HG02970 (cell line): ENCODE measurements around the gene UBE3C.
"Not testable (repeated sequence)": the region's sequence is repeated elsewhere in the genome, so short reads cannot be mapped to it uniquely, and the experiment has no call there.

ENCODE experiments used
- ATAC-seq: cut with Tn5 transposase; IDR thresholded peaks from one replicate; pipeline ENCODE4 v1.9.1; 2021; ENCODE audit warnings: mild to moderate bottlenecking, moderate library complexity, moderate number of reproducible peaks; ENCODE audit not compliant: unreplicated experiment, low FRiP score

UBE3C gene

DNA sequence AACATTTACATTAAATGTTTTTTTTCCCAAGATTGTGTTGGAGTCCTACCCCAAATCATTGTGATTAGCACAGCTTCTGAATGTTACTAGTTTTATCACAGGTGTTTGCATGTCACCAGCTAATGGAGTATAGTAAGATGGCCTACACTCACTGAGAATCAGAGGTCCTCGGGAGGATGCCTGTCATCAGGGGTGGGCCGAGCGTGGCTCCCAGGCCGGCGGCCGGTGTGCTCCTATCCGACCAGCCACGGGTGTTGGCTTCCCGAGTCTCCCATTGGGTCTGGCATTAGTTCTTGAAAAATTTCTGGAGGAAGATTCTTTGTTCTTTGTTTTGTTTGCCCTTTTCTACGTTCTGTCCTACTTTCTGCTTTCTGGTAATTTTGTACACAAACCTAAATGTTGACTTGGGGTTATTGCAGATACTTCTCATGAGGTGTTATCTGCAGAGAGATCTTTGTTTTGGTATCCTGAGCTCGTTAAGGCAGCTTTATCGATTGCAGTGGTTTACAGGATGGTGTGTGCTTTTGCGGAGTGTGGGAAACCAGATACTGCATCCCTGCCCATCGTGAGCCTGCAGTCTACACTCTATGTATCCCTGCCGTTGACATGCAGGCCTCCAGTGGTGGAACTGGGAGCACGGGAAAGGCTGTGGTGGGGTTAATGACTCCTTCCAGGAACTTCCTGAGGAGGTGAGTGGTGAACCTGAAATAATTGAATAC lies 130.8 kb downstream of the UBE3C start:
- no peak for ATAC-seq

DNA sequence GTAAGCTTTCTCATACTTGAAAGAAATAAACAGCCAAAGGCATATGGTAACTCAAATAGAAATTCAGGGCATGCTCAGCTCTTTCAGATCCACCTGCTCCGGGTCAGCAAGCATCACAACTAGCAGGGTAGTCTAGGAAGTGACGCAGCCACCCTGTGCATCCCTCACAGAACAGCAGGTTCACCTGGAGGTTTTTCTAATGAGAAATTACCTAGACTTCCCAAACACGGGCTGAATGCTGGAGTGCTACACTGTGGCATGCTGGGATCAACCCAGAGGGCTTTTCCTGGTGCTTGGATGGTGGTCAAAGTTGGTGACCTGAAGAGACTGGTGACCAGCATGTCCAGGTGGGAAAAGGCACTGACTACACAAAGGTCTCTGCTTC lies 131.3 kb downstream of the UBE3C start:
- ATAC-seq, result no peak

DNA sequence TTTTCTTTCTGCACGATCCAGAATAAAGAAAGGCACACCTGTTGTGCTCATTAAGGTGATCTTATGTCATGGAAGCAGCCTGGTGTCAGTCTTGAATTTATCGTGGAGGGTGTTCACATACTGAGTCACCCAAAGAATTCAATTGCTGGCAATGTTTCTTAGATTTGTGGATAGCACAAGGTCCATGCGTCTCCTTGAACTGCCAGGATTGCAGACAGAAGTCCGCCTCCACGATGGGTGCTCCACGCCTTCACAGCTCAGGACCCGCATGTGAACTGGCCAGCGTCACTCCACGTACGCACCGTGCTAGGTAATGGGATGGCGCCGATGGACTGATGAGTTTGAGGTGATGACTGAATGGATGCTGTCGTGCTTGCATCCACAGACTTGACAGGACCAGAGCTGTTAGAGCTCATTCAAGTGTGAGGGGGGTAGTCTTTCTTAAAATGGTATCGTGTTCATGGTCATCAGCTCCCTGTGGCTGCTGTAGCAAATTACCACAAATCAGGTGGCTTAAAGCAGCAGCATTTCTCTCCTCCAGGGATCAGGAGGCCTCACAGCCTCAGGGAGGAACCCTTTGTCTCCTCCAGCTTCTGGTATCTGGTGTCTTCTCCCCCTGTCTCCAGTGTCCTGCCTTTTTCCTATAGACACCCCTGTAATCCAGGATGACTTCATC lies 132.7 kb downstream of the UBE3C start:
- ATAC-seq, result no peak

DNA sequence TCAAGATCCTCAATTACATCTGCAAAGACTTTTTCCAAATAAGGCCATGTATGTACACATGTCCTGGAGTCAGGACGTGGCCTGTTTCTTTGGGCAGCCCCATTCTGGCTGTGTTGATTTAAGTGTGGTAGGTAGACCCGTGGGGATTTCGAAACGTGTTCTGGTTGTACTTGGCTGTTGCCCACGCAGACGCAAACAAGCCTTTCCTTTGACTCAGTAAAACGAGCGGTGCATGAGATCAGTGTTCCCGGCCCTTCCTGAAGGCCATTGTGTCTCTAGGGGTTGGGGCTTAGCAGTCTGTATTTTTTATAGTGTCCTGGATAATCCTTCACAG lies 133.2 kb downstream of the UBE3C start:
- ATAC-seq, result no peak

DNA sequence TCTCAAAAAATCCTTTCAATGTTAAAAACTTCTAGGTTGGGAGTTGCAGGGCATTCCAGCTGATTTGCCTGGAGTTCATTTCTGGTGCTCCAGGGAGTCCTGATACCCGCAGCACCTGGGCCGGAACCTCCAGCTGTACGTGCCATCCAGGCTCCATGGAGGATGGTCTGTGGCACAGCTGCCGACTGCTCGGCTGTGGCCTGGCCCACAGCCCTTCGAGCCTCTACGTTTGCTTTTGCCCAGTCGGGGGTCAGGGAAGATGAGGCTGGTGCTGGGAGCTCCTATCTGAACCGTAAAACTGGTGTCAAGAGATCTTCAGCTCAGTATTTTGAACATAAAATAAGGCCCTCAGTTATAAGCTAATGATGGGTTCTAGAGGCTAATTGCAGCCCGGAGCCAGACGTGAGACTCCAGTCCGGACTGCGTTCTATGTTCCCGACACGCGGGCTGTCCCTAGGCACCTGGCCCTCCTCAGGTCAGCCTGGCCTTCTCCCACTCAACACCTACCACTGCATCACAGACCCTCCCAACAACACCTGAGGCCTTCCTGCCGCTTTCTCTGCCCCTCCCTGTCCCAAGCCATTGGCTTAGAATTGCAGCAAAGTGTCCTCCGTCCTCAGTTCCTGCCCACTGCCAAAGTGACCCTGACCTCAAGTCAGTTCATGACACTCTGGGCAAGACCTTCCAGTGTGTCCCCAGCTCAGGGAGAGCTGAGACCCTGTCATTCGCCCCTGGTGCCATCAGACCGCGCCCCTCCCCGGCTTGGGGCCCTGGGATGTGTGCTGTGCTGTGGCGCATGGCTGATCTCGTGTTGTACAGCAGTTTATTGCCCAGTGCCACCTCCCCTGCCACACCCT lies 133.9 kb downstream of the UBE3C start:
- no peak for ATAC-seq

DNA sequence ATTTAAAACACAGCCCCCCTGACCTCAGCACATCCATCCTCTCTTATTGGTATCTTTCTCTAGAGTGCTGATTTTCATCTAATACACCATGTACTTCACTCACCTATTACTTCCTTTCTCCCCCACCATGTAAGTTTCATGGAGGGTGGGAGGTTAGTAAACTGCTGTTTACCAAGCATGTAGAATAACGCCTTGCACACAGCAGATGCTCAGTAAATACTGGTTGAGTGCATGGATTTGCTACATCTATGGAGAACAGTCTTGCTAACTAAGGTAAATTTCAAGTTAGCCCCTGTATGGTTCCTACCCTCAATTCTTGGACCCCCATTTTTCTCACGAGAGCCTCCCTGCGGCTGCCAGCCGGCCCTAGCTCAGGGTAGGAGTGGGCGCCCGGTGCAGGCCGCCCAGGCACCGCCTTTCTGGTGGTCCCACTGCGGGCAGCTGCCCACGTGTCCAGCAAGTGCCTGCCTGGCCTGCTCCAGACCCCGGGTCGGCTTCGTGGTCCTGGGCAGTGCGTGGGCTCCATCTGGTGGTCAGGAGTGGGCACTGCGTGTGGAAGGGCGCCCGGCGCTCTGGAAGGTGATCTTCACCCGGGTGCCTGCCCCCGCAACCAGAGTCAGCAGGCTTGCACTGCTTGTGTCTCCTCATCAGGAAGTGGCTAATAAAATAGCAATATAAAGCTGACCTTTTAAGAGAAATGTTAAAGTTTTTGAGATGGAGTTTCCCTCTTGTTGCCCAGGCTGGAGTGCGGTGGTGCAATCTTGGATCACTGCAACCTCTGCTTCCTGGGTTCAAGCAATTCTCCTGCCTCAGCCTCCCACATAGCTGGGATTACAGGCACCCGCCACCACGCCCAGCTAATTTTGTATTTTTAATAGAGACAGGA lies 134.7 kb downstream of the UBE3C start:
- ATAC-seq, result peak; percentile 63

DNA sequence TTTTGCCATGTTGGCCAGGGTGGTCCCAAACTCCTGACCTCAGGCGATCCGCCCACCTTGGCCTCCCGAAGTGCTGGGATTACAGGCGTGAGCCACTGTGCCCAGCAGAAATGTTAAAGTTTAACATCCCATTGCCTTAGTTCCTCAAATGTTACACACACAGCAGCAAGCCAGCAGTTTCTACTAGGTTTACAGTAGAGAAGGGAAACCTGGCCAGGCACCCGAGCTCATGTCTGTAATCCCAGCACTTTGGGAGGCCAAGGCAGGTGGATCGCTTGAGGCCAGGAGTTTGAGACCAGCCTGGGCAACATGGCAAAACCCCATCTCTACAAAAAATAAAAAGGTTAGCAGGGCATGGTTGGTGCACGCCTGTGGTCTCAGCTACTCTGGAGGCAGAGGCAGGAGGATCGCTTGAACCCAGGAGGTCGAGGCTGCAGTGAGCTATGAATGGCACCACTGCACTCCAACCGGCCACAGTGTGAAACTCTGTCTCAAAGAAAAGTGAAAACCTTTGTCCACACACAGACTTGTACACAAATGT lies 135.4 kb downstream of the UBE3C start:
- not testable (repeated sequence) for ATAC-seq

DNA sequence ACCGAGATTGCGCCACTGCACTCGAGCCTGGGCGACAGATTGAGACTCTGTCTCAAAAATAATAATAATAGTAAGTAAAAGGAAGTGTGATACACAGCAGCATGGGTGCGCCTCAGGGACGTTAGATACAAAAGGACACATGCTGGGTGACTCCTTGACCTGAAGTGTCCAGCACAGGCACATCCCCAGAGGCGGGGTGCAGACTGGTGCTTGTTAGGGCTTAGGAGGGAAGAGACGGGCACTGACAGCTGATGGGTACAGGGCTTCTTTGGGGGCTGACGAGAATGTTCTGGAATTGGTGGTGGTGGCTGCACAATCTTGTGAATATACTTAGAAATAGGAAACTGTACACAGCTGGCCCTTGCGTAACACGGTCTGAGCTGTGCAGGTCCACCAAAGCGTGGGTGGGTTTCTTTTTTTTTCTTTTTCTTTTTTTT lies 136.3 kb downstream of the UBE3C start:
- no peak for ATAC-seq

DNA sequence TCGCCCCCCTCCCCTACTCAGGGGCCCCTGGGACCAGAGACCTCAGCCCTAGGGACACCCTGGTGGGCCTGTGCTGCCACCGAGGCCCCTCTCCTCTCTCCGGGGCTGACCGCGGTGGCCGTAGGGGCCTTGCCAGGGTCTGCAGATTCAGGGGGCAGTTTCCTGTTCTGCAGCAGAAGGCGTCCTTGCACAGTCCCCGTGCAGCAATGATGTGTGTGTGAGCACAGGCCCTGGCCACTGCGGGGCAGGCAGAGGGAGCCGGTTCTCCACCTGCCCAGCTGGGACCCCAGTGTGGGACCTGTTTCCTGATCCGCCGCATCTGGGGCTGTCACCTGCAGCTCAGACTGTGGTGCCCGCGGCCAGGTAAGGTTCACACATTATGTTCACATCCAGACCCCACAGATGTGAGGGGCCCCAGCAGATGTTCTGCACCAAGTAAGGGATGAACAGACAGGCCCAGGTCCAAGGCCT lies 137.4 kb downstream of the UBE3C start:
- ATAC-seq, result no peak

DNA sequence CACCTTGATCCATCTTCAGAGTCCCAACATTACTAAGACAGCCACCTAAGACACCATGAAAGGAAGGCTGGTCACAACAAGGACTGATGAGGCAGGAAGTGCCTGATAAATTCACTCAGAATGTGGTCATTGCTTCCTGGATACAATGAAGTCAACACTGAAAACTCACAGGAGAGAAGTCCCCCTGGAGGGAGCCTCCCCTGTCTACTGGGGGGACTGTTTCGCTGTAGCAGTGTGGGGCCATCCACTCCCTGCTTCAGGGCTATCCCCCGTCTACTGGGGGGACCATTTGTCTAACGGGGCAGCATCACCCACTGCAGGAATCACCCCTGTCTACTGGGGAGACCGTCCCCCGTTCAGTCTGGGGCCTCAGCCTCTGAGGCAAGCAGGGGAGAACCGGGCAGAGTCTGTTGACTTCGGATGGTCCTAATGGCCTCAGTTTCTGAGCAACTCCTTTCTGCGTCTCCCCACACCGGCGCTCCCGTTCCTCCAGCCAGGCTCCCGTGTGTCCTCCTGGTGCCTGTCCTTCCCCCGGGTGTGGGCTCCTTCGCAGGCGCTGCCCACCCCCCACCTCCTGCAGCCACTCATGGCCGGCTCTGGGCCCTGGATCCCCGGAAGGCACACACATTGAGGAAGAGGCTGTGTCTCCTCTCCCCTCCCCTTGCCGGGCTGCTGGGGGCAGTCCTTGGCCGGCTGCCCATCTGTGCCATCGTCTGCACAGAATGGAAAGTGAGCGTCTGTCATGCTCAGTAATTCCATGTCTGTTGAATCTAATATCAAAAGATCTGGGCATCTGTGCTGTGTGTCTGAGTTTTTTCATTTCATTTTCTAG lies 138.2 kb downstream of the UBE3C start:
- no peak for ATAC-seq

DNA sequence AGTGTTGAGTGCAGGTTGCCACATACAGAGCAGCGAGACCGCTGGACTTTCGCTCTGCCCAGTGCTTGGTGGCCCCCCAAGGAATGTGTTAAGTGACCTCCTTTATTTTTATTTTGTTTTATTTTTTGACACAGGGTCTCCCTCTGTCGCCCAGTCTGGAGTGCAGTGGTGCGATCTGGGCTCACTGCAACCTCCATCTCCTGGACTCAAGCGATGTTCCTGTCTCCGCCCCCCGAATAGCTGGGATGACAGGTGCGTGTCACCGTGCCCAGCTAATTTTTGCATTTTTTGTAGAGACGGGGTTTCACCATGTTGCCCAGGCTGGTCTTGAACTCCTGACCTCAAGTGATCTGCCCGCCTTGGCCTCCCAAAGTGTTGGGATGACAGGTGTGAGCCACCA lies 138.8 kb downstream of the UBE3C start:
- ATAC-seq, result not testable (repeated sequence)

DNA sequence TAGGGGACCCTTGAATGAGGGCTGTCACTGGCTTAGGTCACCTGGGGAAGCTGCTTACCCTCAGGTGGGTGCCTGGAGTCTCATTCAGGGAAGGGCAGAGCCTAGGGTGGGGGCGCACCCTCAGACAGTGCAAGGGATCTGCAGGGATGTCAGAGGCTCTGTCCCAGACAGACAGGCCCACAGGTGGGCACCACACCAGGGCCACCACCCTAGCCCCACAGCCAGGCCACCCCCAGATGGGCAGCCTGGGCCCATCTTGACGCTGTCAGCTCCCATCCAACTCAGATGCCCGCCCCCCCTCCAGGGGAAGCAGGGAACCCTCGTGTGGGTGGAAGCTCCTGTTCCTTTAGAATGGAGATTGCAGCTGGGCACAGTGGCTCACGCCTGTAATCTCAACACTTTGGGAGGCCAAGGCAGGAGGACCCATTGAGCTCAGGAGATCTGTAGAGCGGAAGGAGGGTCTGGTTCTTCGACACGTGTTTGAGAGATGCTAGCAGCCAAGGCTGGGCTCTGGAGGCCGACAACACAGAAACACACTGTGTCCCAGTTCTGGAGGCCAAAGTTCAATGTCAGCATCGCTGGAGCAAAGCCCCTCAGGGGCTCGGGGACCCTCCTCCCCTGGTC lies 139.6 kb downstream of the UBE3C start:
- no peak for ATAC-seq

DNA sequence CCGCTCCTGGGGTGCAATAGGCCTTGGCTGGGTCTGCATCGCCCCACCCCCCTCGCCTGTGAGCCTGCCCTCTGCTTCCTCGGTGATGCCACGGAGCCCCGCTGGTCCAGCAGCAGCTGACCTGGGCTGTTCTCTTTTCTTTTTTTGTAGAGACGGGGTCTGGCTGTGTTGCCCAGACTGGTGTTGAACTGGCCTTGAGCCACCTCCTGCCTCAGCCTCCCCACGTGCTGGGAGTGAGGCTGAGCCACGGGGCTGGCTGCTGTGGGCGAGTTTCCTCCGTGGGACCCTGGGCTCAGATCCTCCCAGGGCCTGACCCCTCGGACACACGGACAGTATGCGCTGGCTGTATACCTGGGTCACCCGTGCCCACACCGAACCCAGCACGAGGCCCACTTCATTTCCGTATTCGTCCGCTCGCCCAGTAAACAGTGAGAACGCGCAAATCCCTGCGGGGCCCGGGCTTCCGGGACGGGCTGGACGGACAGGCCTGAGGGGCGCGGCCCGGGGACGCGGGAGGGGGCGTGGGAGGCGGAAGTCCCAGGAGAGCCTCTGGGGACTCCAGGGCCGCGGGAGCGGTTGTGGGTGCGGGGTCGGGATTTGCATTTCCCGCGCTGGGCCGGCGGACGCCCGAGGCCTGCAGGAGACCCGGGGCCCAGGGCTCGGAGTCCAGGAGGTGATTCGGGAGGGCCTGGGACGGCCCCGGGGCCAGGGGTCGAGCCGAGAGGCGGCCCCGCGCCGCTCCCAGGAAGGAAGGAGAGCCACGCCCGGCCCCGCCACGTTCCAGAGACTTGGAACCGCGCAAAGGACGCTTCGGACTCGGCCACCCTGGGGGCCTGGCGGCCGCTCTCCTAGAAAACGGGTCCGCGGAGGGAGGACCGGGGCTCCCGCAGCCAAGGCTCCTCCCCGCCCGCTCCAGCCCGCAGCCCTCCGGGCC lies 140.3 kb downstream of the UBE3C start:
- ATAC-seq, result no peak

DNA sequence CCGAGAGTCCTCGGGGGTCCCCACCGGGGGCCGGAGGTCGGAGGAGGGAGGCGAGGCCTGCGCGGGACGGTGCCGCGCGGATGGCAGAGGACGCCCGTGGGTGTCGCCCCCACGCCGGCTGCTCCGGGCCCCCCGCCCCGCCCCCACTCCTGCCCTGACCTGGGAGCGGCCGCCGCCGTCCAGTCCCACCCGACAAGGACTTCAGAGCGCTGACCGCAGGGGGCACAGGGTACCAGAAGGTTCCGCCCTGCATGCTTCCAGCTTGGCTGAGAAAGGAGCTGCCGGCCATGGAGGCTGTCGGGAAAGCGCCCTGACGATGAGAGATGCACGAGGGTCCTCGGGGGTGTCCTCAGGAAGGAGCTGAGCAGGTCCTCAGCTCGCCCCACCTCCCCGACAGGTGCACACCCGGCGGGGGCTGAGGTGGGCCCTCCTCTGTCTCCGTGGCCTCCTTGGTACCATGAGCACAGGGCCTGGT lies 141.1 kb downstream of the UBE3C start:
- no peak for ATAC-seq

DNA sequence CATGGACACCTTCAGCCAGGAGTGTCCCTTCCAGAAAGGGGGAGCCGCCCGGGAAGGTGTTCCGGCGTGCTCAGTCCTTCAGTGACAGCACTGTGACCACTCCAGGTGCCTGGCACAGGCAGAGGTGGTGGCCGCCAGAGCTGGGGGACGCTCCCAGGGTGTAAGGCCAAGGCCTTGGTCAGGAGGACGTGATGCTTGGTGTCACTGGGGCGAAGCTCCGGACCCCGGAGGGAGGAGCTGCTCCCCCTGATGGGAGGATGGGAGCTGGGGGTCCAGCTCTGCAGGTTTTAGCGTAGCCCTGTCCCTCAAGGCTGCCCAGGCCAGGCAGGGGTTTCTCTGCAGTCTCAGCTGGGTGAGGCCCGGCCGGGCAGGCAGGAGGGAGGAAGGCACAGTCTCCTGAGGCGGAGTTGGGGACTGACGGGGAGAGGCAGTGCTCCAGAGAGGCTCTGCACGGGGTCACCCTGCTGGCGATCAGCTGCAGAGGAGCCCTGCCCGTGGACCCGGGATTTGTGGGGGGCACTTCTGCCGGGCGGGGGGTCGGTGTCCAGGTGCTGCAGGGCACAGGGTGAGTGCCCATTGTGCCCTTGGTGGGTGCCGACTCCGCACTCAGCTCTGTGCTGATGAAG lies 141.6 kb downstream of the UBE3C start:
- no peak for ATAC-seq

DNA sequence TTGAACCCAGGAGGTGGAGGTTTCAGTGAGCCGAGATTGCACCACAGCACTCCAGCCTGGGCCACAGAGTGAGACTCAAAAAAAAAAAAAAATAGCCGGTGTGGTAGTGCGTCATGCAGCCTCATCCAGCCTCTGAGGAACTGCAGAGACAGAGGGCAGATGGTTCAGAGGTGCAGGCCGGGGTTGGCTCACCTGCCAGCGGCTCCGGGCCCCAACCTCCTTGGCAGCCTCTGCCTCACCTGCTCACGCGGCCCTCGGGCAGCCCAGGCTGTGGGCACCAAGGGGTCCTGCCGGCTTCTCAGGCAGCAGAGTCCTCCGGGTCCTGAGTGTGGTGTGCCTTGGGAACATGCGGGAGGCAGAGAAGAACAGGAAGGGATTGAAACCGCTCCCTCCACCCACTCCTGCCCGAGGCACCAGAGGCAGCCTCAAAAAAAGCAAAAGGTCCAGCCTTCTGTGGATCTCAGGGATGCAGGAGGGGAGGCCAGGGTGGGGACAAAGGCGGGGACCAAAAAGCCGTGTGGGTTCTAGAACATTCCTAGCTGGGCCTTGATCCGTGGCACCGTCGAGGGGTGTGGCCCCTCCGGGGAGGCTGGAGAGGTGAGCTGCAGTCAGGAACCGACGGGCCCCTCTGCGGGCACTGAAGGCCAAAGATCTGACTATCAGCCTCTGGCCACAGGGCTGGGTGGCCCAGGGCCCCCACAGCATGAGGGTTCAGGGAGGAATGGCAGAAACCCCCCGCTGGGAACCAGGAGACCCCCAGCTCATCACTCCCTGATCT lies 142.7 kb downstream of the UBE3C start:
- no peak for ATAC-seq
